B cell (primary cell): Measurements from ENCODE around the gene SPRYD3.

ENCODE experiments used
- CTCF ChIP-seq: fragments of 200-600 bp; IDR thresholded peaks from one replicate; pipeline ENCODE4 v1.8.0; 2022; ENCODE audit warnings: antibody characterized with exemption, mild to moderate bottlenecking
- EZH2 ChIP-seq: IDR thresholded peaks from 2 replicates; pipeline ENCODE4 v1.6.1; 2012; ENCODE audit warnings: borderline replicate concordance, low read depth, mild to moderate bottlenecking, moderate library complexity, low read length; ENCODE audit not compliant: insufficient read depth, poor library complexity, severe bottlenecking

GRCh38 chr12:53052419-53053217, 26.6 kb downstream of the SPRYD3 start:
- TF ChIP-seq CTCF (no peak), EZH2 (no peak)
